ENCODE data around the gene SORT1. TPM values are rescaled to one million over a fixed set of nuclear protein-coding genes. Genes with fewer than 3 reads are reported as not detected.
"Not testable (repeated sequence)": the region's sequence is repeated elsewhere in the genome, so short reads cannot be mapped to it uniquely, and the experiment has no call there.

Gene SORT1
- total and polyA plus RNA-seq, 4 donors, result 47.3 to 310 (median 96.9) TPM

DNA sequence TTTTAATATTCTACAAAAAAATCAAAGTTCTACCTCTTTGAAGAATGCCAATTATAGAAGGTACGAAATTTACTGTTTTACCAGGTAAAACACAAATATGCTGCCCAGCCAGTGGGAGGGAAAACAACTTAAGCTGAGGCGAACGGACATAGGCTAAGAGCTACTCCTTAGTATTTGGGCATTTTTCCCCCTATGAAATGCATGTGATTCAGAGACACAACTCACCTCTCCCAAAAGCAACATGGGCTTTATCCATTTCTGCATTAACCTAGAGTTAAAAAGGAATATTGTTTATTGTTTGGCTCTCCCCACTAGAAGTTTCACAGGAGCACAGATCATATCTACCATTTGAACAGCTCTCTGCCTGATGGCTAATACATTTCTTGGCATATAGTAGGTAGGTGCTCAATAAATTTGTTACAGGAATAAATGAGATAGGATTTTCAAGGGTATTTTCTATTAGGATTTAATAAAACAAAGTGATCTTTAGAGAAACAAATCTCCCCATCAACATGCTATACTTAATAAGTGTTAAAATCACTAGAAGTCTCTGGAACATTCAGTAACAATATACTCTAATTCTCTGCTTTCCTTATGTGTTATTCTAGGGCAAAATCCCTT lies 2.4 kb upstream of the SORT1 start:
- peaks cover 0 to 1% of the 10 kb centered on the region in 2 donors for H3K4me1 ChIP-seq (ENCODE audit: control insufficient read depth in 1 of 2, insufficient read depth in 2 of 2, low read length in 2 of 2)
- 88 to 89% methylated on average over 3 of the region's 3 CpGs for WGBS, 2 donors
- no peak overlapping the region for H3K27ac ChIP-seq (ENCODE audit: low read depth in 1 of 2, low read length in 2 of 2)
- no peaks in the 10 kb centered on the region for H3K9me3 ChIP-seq (ENCODE audit: control insufficient read depth, low read length)
- intact Hi-C loops (cut with DNase I), result no loop called here
- no peak for ATAC-seq (ENCODE audit: low FRiP score)
- no peak overlapping the region for H3K4me3 ChIP-seq (ENCODE audit: low read length in 2 of 2)
- no peak for DNase-seq
- no peaks in the 10 kb centered on the region for H3K36me3 ChIP-seq (ENCODE audit: control insufficient read depth in 1 of 2, insufficient read depth in 2 of 2, low read length in 1 of 2)
- H3K27me3 ChIP-seq (ENCODE audit: control insufficient read depth in 1 of 2, insufficient read depth in 2 of 2, low read length in 1 of 2), result no peaks in the 10 kb centered on the region

DNA sequence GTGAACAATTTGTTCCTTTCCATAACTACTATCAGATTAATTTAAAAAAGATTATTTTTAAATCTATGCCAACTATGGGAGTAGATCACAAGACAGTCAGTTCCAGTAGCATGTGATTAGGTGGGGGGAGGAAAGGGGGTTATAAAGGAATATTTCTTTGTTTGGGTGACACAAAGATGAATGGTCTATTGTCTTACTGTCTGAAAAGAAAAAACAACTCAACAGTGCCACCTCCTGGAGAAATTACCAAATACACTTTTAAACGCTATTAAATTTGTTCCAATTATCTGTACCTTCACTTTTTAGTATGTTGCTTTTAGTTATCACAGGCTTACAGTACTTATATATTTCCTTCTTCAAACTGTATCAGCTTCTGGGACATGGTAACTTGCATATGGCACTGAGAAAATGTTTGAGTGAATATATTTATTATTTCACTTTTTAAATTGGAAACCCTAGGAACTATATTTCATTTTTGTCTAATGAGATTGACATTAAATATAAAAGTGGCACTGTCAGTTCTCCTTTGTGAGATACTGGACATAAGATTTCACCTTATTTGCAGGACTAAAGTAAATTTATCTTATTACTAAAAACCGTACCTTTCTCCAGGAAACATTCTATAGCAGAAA lies 1.7 kb upstream of the SORT1 start:
- H3K36me3 ChIP-seq (ENCODE audit: control insufficient read depth in 1 of 2, insufficient read depth in 2 of 2, low read length in 1 of 2), result no peaks in the 10 kb centered on the region
- no peaks in the 10 kb centered on the region for H3K27me3 ChIP-seq (ENCODE audit: control insufficient read depth in 1 of 2, insufficient read depth in 2 of 2, low read length in 1 of 2)
- 30 to 33% methylated on average over 2 of the region's 2 CpGs for WGBS, 2 donors
- no peaks in the 10 kb centered on the region for H3K9me3 ChIP-seq (ENCODE audit: control insufficient read depth, low read length)
- no peak overlapping the region for H3K4me3 ChIP-seq (ENCODE audit: low read length in 2 of 2)
- DNase-seq, result no peak
- peaks cover 0 to 1% of the 10 kb centered on the region in 2 donors for H3K4me1 ChIP-seq (ENCODE audit: control insufficient read depth in 1 of 2, insufficient read depth in 2 of 2, low read length in 2 of 2)
- ATAC-seq (ENCODE audit: low FRiP score), result no peak
- intact Hi-C loops (cut with DNase I), result loop anchor here (2.0 to 5.0 kb wide), 3 partner anchors 57 to 123 kb away; partner anchors contain the start of gene PSRC1 (in 1 of the 2)
- no peak overlapping the region for H3K27ac ChIP-seq (ENCODE audit: low read depth in 1 of 2, low read length in 2 of 2)

DNA sequence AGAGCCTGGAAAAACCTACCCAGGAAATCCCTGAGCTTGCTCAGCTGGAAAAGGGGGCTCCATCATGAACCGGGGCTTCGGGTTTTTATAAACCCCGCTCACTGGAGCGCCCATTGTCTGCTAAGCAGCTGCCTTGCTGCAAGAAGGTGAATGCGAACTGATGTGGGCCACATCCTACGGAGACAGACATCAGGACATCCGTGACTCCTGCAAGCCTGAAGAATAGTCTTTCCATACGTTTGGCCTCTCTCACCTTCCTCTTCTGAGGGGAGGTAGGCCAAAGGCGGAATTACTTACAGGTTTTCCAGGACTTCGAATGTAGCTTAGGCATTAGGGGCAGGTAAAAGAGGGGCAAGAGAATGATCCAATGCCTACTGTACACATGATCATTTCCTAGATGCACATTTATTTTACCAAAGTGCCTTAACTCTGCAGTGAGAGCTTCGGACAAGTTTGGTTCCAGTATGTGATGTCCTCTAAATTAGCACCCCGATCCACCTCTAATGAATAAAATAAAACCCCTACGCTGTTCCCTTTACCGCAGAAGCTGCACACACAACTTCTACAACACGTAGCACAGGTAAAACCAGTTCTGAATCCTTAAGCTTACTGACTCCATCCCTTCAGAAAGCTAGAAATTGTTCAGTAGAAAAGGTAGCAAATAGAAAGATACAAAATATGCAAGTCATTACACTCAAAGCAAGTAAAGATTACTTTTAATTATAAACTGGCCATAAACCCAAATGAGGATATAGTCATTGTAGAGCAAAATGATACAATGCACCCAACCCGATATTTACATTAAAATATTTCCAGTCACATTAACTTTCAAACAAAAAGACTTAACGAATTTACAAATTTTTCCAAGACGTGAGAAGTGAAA lies 866 bp upstream of the SORT1 start:
- Histone ChIP-seq H3K4me3 (ENCODE audit: low read length in 2 of 2) (peak overlapping the region; percentile 1 to 33), H3K36me3 (ENCODE audit: control insufficient read depth in 1 of 2, insufficient read depth in 2 of 2, low read length in 1 of 2) (no peaks in the 10 kb centered on the region), H3K9me3 (ENCODE audit: control insufficient read depth, low read length) (no peaks in the 10 kb centered on the region), H3K27me3 (ENCODE audit: control insufficient read depth in 1 of 2, insufficient read depth in 2 of 2, low read length in 1 of 2) (no peaks in the 10 kb centered on the region), H3K27ac (ENCODE audit: low read depth in 1 of 2, low read length in 2 of 2) (peak overlapping the region in 1 of 2 donors; percentile 71), H3K4me1 (ENCODE audit: control insufficient read depth in 1 of 2, insufficient read depth in 2 of 2, low read length in 2 of 2) (peaks cover 0 to 3% of the 10 kb centered on the region in 2 donors)
- WGBS, 2 donors, result 36% methylated on average over 18 of the region's 18 CpGs
- DNase-seq (no peak), ATAC-seq (ENCODE audit: low FRiP score) (no peak)
- intact Hi-C loops (cut with DNase I), result loop anchor here (2.0 to 5.0 kb wide), 3 partner anchors 56 to 122 kb away; partner anchors contain the start of gene PSRC1 (in 1 of the 2)

DNA sequence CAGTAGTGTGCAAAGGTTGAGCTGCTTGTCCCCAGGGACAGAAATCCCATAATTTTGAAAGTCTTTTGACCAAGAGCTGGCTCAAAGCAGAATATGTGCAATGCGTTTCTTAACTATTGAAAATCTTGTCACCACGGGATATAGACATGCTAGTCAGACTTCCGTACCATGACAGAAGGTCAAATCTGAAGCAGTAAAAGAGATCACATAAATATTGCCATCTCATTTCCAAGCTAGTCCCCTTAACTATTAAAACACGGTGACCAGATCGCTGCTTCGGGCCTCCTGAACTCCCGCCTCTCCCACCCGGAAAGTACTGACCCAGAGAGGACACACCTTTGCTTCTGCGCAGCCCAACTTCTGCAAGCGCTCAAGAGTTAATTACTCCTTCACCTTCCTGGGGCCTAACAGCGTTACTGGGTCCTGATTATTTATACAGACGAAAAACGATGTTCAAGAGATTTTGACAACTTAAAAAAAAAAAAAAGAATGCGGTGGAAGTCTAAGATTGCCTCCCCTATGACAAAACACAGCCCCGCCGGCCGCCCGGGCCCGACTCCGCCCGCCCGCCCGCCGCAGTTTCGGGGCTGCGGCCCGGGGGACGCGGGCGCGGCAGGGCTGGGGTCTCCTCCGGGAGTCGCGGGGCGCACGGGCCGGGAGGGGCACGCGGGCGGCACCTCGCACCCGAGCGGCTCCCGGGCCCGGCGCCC lies 692 bp downstream of the SORT1 start:
- peak overlapping the region; percentile 95 to 97 for H3K27ac ChIP-seq (ENCODE audit: low read depth in 1 of 2, low read length in 2 of 2)
- peaks cover 3% of the 10 kb centered on the region in 2 donors for H3K4me1 ChIP-seq (ENCODE audit: control insufficient read depth in 1 of 2, insufficient read depth in 2 of 2, low read length in 2 of 2)
- ATAC-seq (ENCODE audit: low FRiP score), result no peak
- peak overlapping the region; percentile 84 to 96 for H3K4me3 ChIP-seq (ENCODE audit: low read length in 2 of 2)
- H3K36me3 ChIP-seq (ENCODE audit: control insufficient read depth in 1 of 2, insufficient read depth in 2 of 2, low read length in 1 of 2), result no peaks in the 10 kb centered on the region
- intact Hi-C loops (cut with DNase I), result loop anchor here in 1 of 2 donors (5.0 kb wide), 1 partner anchor 55 kb away; no protein-coding TSS in a partner anchor
- H3K9me3 ChIP-seq (ENCODE audit: control insufficient read depth, low read length), result no peaks in the 10 kb centered on the region
- DNase-seq, result peak in 1 of 2 donors; percentile 47
- H3K27me3 ChIP-seq (ENCODE audit: control insufficient read depth in 1 of 2, insufficient read depth in 2 of 2, low read length in 1 of 2), result no peaks in the 10 kb centered on the region
- 0 to 1% methylated on average over 25 to 46 of the region's 46 CpGs for WGBS, 2 donors

DNA sequence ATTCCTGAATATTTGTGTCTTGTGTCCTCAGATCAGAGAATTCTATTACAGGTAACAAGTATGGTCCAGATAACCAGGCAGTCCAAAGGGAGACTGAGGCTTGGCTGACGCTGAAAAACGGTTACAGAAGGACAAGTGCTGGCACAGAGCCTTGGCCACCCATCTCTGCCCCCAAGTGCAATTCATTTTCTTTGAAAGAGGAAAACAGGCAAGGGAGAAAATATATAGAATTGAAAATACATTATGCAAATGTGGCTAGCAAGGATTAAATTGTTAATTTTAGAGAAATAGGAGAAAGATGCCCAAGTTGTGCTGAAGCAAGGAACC lies 1.2 kb downstream of the SORT1 start:
- Histone ChIP-seq H3K27me3 (ENCODE audit: control insufficient read depth in 1 of 2, insufficient read depth in 2 of 2, low read length in 1 of 2) (no peaks in the 10 kb centered on the region), H3K36me3 (ENCODE audit: control insufficient read depth in 1 of 2, insufficient read depth in 2 of 2, low read length in 1 of 2) (no peaks in the 10 kb centered on the region), H3K27ac (ENCODE audit: low read depth in 1 of 2, low read length in 2 of 2) (peak overlapping the region; percentile 95 to 97), H3K9me3 (ENCODE audit: control insufficient read depth, low read length) (no peaks in the 10 kb centered on the region), H3K4me1 (ENCODE audit: control insufficient read depth in 1 of 2, insufficient read depth in 2 of 2, low read length in 2 of 2) (peaks cover 1 to 3% of the 10 kb centered on the region in 2 donors), H3K4me3 (ENCODE audit: low read length in 2 of 2) (peak overlapping the region; percentile 84 to 96)
- WGBS, 2 donors, result 3 to 5% methylated on average over 2 of the region's 2 CpGs
- intact Hi-C loops (cut with DNase I), result loop anchor here in 1 of 2 donors (5.0 kb wide), 1 partner anchor 54 kb away; no protein-coding TSS in a partner anchor
- ATAC-seq (ENCODE audit: low FRiP score) (no peak), DNase-seq (no peak)

DNA sequence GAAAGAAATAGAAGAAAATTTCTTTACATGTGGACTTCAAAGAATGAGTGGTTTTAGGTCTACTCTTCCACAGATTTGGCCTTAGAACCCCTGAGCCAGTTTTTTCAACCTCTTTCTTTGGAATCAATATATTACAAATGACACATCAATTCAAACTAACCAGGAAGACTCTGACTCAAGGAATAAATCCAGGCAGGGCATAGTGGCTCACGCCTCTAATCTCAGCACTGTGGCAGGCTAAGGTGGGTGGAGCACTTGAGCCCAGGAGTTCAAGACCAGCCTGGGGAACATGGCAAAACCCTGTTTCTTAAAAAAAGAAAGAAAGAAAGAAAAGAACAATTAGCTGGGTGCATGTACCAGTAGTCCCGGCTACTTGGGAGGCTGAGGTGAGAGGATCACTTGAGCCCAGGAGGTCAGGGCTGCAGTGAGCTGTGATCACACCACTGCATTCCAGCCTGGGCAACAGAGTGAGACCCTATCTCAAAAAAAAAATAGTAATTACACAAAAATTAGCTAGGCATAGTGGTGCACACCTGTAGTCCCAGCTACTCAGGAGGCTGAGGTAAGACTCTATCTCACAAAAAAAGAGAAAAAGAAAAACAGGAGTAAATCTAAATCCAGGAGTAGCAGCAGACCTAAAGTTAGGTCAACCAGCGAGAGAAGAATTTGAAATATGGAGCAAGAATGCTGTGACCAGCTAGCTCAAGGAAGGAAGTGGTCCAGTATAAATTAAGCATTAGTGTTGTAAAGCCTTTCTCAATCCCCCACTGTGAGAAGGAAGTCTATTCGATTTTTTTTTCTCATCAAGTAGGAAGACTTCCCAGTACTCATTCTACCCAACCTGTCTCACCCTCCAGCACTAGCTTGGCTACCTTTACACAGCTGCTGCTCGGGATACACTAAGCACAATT lies 1.9 kb downstream of the SORT1 start:
- peaks cover 1 to 3% of the 10 kb centered on the region in 2 donors for H3K4me1 ChIP-seq (ENCODE audit: control insufficient read depth in 1 of 2, insufficient read depth in 2 of 2, low read length in 2 of 2)
- no peaks in the 10 kb centered on the region for H3K9me3 ChIP-seq (ENCODE audit: control insufficient read depth, low read length)
- H3K27ac ChIP-seq (ENCODE audit: low read depth in 1 of 2, low read length in 2 of 2), result peak overlapping the region; percentile 95 to 97
- ATAC-seq (ENCODE audit: low FRiP score) (no peak), DNase-seq (no peak)
- WGBS, 2 donors, result 15 to 16% methylated on average over 5 of the region's 5 CpGs
- no peaks in the 10 kb centered on the region for H3K27me3 ChIP-seq (ENCODE audit: control insufficient read depth in 1 of 2, insufficient read depth in 2 of 2, low read length in 1 of 2)
- H3K36me3 ChIP-seq (ENCODE audit: control insufficient read depth in 1 of 2, insufficient read depth in 2 of 2, low read length in 1 of 2), result no peaks in the 10 kb centered on the region
- peak overlapping the region; percentile 84 to 96 for H3K4me3 ChIP-seq (ENCODE audit: low read length in 2 of 2)
- intact Hi-C loops (cut with DNase I), result loop anchor here in 1 of 2 donors (1.0 to 5.0 kb wide), 2 partner anchors 26 to 54 kb away; no protein-coding TSS in a partner anchor

DNA sequence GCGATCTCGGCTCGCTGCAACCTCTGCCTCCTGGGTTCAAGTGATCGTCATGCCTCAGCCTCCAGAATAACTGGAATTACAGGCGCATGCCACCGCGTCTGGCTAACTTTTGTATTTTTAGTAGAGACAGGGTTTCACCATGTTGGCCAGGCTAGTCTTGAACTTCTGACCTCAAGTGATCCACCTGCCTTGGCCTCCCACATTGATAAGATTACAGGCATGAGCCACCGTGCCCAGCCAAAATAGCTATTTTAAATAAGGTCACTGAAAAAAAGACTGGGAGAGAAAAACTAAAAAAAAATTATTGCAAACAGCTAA lies 2.5 kb downstream of the SORT1 start:
- intact Hi-C loops (cut with DNase I), result loop anchor here in 1 of 2 donors (1.0 to 5.0 kb wide), 2 partner anchors 25 to 53 kb away; no protein-coding TSS in a partner anchor
- DNase-seq, result peak in 1 of 2 donors; percentile 60
- WGBS, 2 donors, result 6 to 8% methylated on average over 8 of the region's 8 CpGs
- H3K36me3 ChIP-seq (ENCODE audit: control insufficient read depth in 1 of 2, insufficient read depth in 2 of 2, low read length in 1 of 2); H3K27me3 ChIP-seq (ENCODE audit: control insufficient read depth in 1 of 2, insufficient read depth in 2 of 2, low read length in 1 of 2); H3K9me3 ChIP-seq (ENCODE audit: control insufficient read depth, low read length); H3K4me1 ChIP-seq (ENCODE audit: control insufficient read depth in 1 of 2, insufficient read depth in 2 of 2, low read length in 2 of 2); ATAC-seq (ENCODE audit: low FRiP score): not testable (repeated sequence)
- Histone ChIP-seq H3K4me3 (ENCODE audit: low read length in 2 of 2) (peak overlapping the region in 1 of 2 donors; percentile 84), H3K27ac (ENCODE audit: low read depth in 1 of 2, low read length in 2 of 2) (peak overlapping the region in 1 of 2 donors; percentile 67)

Measured in aorta (tissue), 5 donors.